ENCODE measurements around the gene CCL18. TPM values are rescaled to one million over a fixed set of nuclear protein-coding genes. Genes with fewer than 3 reads are reported as not detected.
"Not testable (repeated sequence)": the region's sequence is repeated elsewhere in the genome, so short reads cannot be mapped to it uniquely, and the experiment has no call there.

The CCL18 gene
- total RNA-seq, 1 donor from 2014 or later = not detected

DNA sequence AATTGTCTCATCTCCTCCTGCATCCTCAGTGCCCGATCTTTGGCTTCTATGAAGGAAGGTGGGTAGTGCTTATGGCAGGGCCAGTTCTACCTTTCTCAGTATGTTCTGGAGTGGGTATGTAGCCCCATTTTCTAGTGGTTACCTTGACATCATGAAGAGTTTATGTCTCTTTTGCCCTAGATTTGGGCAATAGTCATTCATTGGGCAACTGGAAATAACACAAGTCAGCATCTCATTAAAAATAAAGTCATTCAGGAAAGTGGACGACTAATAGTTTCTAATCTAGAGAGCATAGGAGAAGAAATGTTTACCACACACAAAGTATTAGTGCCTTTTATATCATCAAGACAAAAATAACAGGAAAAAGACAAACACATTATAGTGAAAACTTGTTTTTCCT lies 19.6 kb downstream of the CCL18 start:
- H3K27me3 ChIP-seq; H3K4me3 ChIP-seq; intact Hi-C loops (cut with DNase I); H3K9me3 ChIP-seq; H3K4me1 ChIP-seq; DNase-seq (ENCODE audit: extremely low spot score in 2 of 2); H3K36me3 ChIP-seq; H3K27ac ChIP-seq: not testable (repeated sequence)

DNA sequence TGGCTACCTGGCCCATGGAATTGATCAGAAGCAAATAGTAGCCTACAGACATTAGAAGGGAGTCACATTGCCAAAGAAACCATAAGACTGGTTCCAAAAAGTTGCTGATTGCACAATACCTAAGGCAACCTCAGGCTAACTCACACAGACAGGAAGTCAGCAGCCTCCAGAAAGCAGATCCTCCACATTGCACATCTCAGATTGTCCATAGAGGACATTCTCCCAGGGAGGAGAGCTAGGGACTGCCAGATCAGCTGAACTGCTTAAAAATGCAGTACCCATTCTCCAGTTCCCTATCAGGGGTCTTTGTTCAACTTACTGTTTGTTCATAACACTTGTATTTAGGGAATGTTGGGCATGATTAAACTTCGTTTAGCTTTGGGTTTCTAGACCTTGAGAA lies 21.7 kb downstream of the CCL18 start:
- H3K9me3 ChIP-seq = no peaks in the 10 kb centered on the region
- no peak for DNase-seq (ENCODE audit: extremely low spot score in 2 of 2)
- H3K36me3 ChIP-seq = no peaks in the 10 kb centered on the region
- intact Hi-C loops (cut with DNase I) = no loop called here
- no peak overlapping the region for H3K27ac ChIP-seq
- no peaks in the 10 kb centered on the region for H3K27me3 ChIP-seq
- TF ChIP-seq POLR2AphosphoS5 (IDR thresholded peaks at IDR 0.05; ENCODE audit: insufficient read depth in 1 of 2, low read depth in 1 of 2) = no peak
- no peak for TF ChIP-seq POLR2A (IDR thresholded peaks at IDR 0.05)
- TF ChIP-seq, protein P1, sequence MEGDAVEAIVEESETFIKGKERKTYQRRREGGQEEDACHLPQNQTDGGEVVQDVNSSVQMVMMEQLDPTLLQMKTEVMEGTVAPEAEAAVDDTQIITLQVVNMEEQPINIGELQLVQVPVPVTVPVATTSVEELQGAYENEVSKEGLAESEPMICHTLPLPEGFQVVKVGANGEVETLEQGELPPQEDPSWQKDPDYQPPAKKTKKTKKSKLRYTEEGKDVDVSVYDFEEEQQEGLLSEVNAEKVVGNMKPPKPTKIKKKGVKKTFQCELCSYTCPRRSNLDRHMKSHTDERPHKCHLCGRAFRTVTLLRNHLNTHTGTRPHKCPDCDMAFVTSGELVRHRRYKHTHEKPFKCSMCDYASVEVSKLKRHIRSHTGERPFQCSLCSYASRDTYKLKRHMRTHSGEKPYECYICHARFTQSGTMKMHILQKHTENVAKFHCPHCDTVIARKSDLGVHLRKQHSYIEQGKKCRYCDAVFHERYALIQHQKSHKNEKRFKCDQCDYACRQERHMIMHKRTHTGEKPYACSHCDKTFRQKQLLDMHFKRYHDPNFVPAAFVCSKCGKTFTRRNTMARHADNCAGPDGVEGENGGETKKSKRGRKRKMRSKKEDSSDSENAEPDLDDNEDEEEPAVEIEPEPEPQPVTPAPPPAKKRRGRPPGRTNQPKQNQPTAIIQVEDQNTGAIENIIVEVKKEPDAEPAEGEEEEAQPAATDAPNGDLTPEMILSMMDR (IDR thresholded peaks at IDR 0.05) = no peak
- no peaks in the 10 kb centered on the region for H3K4me1 ChIP-seq
- no peak overlapping the region for H3K4me3 ChIP-seq

DNA sequence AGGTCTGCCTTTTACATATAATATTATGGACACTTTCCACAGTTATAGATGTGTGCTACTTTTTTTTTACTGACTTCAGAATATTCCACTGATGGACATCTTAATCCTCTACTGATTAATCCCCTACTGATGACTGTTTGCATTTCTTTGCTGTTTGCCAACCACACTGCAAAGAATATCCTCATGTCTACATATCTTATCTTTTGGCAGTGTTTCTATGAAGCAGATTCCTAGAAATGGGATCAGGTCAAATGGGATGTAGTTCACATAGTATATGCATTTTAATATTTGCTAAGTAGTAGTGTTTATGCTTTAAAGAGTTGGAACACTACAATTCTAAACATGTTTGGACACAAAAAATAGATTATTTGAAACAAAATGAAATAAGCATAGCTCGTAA lies 22.7 kb downstream of the CCL18 start:
- H3K4me1 ChIP-seq = no peaks in the 10 kb centered on the region
- no peaks in the 10 kb centered on the region for H3K36me3 ChIP-seq
- intact Hi-C loops (cut with DNase I) = no loop called here
- H3K9me3 ChIP-seq = no peaks in the 10 kb centered on the region
- H3K27ac ChIP-seq = no peak overlapping the region
- DNase-seq (ENCODE audit: extremely low spot score in 2 of 2) = no peak
- H3K27me3 ChIP-seq = no peaks in the 10 kb centered on the region
- no peak for TF ChIP-seq POLR2A (IDR thresholded peaks at IDR 0.05)
- TF ChIP-seq POLR2AphosphoS5 (IDR thresholded peaks at IDR 0.05; ENCODE audit: insufficient read depth in 1 of 2, low read depth in 1 of 2) = no peak
- TF ChIP-seq, protein P1 (IDR thresholded peaks at IDR 0.05) = no peak
- no peak overlapping the region for H3K4me3 ChIP-seq

DNA sequence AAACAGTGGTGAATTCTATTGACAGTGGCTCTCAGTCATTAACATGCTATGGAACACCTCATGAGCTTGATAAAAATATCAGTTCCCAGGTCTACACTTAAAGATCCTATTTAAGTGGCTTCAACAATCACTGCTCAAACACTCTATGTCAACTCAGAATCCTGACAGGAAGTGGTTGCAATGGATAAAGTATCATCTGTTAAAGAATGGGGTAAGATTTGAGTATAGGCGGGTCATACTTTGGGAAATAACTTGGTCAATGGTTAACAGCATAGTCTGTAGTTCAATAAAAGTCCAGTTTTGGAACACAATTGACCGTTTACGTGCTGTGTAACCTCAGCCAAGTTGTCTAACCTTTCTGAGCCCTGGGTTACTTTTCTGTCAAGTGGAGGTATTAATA lies 23.4 kb downstream of the CCL18 start:
- H3K4me3 ChIP-seq; H3K9me3 ChIP-seq; H3K27ac ChIP-seq; H3K27me3 ChIP-seq; H3K4me1 ChIP-seq; H3K36me3 ChIP-seq; intact Hi-C loops (cut with DNase I); DNase-seq (ENCODE audit: extremely low spot score in 2 of 2): not testable (repeated sequence)

DNA sequence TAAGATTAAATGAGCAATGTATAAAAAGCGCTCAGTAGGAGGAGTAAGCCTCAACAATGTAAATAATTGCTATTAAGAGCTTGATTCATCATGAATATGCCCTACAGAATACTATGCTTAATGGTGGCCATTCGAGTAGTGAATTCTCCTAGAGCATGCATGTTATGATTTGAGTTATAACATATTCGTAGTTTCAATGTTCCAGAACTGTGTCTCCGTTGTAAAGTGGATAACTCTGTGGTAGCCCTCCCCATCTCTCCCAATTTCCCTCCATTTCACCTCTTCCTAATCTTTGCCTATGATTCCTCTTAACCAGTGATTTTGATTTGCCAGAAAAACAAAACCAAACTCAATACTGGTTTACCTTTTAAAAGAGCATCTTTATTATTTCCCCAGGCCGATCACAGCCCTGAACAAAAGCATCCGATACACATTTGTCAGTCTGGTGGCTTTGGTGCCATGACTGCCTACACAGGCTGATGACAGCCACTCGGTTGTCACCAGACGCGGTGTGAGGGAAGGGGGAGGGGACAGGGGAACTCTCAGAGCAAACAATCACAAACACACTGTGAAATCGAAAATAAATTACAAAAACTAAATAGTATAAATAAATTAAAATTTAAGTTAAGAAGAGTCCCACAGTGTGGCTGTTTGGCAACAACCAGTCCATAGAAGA lies 24.0 kb downstream of the CCL18 start:
- H3K27me3 ChIP-seq; DNase-seq (ENCODE audit: extremely low spot score in 2 of 2); H3K36me3 ChIP-seq; H3K9me3 ChIP-seq; H3K4me3 ChIP-seq; H3K4me1 ChIP-seq; H3K27ac ChIP-seq; intact Hi-C loops (cut with DNase I): not testable (repeated sequence)

DNA sequence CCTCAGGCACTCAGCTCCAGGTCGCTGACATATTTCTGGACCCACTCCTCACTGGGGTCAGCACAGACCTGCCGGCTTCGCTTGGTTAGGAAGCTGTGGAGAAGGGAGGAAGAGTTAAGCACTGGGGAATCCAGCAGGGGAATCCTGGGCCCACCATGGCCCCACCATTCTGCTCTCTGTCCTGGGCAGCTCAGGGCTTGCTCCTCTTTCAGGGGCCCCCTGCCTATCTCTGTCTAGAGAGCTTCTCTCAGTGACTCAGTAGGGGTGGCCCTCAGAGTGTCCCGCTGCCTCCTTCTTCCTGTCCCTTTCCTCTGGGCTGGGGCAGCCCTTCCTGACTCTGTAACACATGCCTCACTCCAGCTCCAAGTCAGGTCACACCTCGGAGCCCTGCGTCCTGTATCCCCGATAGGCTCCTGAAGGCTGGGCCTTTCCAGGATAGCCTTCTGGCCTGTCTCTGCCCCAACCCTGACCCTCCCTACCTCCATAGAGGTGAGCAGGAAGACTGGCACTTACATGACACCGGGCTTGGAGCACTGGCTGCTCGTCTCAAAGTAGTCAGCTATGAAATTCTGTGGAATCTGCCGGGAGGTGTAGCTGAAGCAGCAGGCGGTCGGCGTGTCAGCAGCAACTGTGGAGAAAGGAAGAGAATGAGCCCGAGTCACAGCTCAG lies 24.7 kb downstream of the CCL18 start:
- TF ChIP-seq POLR2AphosphoS5 (IDR thresholded peaks at IDR 0.05; ENCODE audit: insufficient read depth in 1 of 2, low read depth in 1 of 2) = no peak
- TF ChIP-seq, protein P1 (IDR thresholded peaks at IDR 0.05) = no peak
- no peak for TF ChIP-seq POLR2A (IDR thresholded peaks at IDR 0.05)
- Histone ChIP-seq H3K9me3 (no peaks in the 10 kb centered on the region), H3K27ac (no peak overlapping the region), H3K4me3 (no peak overlapping the region), H3K4me1 (no peaks in the 10 kb centered on the region), H3K27me3 (no peaks in the 10 kb centered on the region), H3K36me3 (no peaks in the 10 kb centered on the region)
- DNase-seq (ENCODE audit: extremely low spot score in 2 of 2) = no peak
- intact Hi-C loops (cut with DNase I) = no loop called here
